Measurements from ENCODE around the gene MCTP2. TPM values are rescaled to one million over a fixed set of nuclear protein-coding genes. Genes with fewer than 3 reads are reported as not detected.

Gene MCTP2
- total RNA-seq, 2 donors from 2014 or later = 25.4 to 46.3 TPM

DNA sequence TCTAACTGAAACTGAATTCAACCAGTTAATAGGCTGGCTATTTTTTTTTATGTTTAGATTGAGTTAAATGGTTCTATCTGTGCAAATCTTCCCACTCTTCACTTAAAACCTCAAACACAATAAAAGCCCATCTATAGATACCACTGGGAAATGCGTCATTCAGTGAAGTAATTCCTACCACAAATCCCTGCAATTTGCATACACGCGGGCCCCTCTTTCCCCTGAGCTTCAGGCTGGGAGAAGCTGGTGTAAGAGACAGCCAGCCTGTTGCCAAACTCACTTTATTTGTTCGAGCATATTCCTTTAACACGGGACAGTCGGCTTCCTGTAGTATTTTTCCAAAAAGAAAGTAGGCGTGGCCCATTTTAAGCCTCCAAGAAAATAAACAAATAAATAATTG lies 26.0 kb upstream of the MCTP2 start:
- no peaks in the 10 kb centered on the region for H3K36me3 ChIP-seq
- H3K4me3 ChIP-seq = no peak overlapping the region
- TF ChIP-seq POLR2A (IDR thresholded peaks at IDR 0.05) = no peak
- TF ChIP-seq, protein P1, sequence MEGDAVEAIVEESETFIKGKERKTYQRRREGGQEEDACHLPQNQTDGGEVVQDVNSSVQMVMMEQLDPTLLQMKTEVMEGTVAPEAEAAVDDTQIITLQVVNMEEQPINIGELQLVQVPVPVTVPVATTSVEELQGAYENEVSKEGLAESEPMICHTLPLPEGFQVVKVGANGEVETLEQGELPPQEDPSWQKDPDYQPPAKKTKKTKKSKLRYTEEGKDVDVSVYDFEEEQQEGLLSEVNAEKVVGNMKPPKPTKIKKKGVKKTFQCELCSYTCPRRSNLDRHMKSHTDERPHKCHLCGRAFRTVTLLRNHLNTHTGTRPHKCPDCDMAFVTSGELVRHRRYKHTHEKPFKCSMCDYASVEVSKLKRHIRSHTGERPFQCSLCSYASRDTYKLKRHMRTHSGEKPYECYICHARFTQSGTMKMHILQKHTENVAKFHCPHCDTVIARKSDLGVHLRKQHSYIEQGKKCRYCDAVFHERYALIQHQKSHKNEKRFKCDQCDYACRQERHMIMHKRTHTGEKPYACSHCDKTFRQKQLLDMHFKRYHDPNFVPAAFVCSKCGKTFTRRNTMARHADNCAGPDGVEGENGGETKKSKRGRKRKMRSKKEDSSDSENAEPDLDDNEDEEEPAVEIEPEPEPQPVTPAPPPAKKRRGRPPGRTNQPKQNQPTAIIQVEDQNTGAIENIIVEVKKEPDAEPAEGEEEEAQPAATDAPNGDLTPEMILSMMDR (IDR thresholded peaks at IDR 0.05) = no peak
- no peak for TF ChIP-seq POLR2AphosphoS5 (IDR thresholded peaks at IDR 0.05)
- H3K4me1 ChIP-seq (replicated peaks) = no peaks in the 10 kb centered on the region
- WGBS = 55% methylated on average over 7 of the region's 7 CpGs
- no peaks in the 10 kb centered on the region for H3K27me3 ChIP-seq (replicated peaks; ENCODE audit: insufficient read depth)
- H3K9me3 ChIP-seq = no peaks in the 10 kb centered on the region
- no peak overlapping the region for H3K27ac ChIP-seq
- no peak for DNase-seq (ENCODE audit: low spot score)
- intact Hi-C loops (cut with DNase I) = no loop called here

DNA sequence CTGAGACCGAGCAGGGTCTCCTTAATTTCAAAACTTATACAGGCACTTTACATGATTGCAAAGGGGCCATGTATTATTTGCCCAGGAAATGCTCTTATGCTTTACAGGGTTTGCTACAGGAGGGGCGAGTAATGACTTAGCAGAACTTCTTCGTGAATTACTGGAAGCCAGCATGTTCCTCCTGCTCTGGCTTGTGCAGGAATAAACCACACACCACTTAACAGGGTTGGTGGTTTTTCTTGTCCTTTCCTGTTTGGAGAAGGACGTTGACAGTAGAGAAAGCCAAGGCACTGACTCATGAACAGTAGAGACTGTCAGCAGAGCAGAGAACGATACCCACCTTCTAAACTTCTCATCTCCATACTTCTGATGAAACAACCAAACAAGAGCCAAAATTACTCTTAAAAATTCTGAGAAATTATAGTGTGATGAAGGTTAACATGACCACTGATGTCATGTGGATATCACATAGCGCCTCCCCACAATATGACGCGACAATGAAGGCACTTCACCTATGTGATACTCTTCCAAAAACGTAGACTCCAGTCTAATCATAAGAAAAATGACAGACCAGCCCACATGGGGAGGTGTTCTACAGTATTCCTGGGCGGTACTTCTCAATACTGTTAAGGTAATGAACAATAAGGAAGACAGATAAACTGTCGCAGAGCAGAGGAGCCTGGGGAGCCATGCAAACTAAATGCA lies 24.7 kb upstream of the MCTP2 start:
- Histone ChIP-seq H3K9me3 (no peaks in the 10 kb centered on the region), H3K27ac (no peak overlapping the region), H3K36me3 (no peaks in the 10 kb centered on the region), H3K4me1 (replicated peaks) (no peaks in the 10 kb centered on the region), H3K27me3 (replicated peaks; ENCODE audit: insufficient read depth) (no peaks in the 10 kb centered on the region), H3K4me3 (no peak overlapping the region)
- intact Hi-C loops (cut with DNase I) = no loop called here
- 65% methylated on average over 11 of the region's 11 CpGs for WGBS
- DNase-seq (ENCODE audit: low spot score) = peak; percentile 28
- peak; percentile 54 for TF ChIP-seq POLR2AphosphoS5 (IDR thresholded peaks at IDR 0.05)
- TF ChIP-seq, protein P1 (IDR thresholded peaks at IDR 0.05) = no peak
- TF ChIP-seq POLR2A (IDR thresholded peaks at IDR 0.05) = no peak

DNA sequence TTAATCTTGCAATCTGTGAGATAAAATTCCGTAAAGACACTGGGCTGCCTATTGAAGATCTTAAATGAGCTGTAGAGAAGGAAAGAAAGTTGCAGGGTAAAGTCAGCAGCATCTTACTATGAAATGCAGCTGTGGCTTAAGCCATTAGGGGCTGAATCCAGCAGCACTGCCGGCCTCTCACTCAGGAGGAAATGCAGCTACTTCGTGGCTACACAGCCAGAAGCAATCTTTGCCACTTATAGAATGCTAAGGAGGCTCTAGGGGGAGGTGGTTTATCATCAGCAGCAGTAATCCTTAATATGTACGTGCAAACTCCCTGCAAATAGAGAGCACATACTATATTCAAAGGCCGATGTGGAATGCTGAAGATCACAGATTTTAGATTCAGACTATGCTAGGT lies 19.1 kb upstream of the MCTP2 start:
- TF ChIP-seq, protein P1 (IDR thresholded peaks at IDR 0.05) = no peak
- TF ChIP-seq POLR2A (IDR thresholded peaks at IDR 0.05) (no peak), POLR2AphosphoS5 (IDR thresholded peaks at IDR 0.05) (no peak)
- Histone ChIP-seq H3K9me3 (no peaks in the 10 kb centered on the region), H3K27ac (no peak overlapping the region), H3K36me3 (no peaks in the 10 kb centered on the region), H3K4me3 (no peak overlapping the region), H3K4me1 (replicated peaks) (no peaks in the 10 kb centered on the region), H3K27me3 (replicated peaks; ENCODE audit: insufficient read depth) (no peaks in the 10 kb centered on the region)
- DNase-seq (ENCODE audit: low spot score) = no peak
- WGBS = 74% methylated on average over 5 of the region's 5 CpGs
- intact Hi-C loops (cut with DNase I) = no loop called here

DNA sequence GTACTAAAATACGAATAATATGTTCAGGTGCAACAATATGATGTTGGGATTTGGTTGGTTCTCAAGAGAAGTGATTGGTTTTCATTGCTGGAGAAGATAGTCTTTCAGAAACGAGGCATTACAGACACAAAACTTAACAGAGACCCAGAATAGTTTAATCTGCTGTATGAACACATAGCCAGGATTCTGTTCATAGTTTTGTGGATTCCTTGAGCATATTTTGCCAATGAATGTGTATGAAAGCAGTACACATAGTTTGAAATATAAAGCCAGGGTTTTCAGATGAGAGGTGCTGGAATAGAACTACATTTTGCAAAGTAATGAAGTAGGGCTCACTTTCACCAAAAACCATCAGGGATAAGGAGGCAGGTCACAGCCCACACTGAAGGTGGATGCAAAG lies 5.7 kb upstream of the MCTP2 start:
- TF ChIP-seq POLR2A (IDR thresholded peaks at IDR 0.05) (no peak), POLR2AphosphoS5 (IDR thresholded peaks at IDR 0.05) (no peak)
- TF ChIP-seq, protein P1 (IDR thresholded peaks at IDR 0.05) = no peak
- no peak for DNase-seq (ENCODE audit: low spot score)
- 77% methylated on average over 2 of the region's 2 CpGs for WGBS
- Histone ChIP-seq H3K4me1 (replicated peaks) (no peaks in the 10 kb centered on the region), H3K36me3 (no peaks in the 10 kb centered on the region), H3K4me3 (no peak overlapping the region), H3K27me3 (replicated peaks; ENCODE audit: insufficient read depth) (no peaks in the 10 kb centered on the region), H3K9me3 (no peaks in the 10 kb centered on the region), H3K27ac (no peak overlapping the region)
- intact Hi-C loops (cut with DNase I) = no loop called here

DNA sequence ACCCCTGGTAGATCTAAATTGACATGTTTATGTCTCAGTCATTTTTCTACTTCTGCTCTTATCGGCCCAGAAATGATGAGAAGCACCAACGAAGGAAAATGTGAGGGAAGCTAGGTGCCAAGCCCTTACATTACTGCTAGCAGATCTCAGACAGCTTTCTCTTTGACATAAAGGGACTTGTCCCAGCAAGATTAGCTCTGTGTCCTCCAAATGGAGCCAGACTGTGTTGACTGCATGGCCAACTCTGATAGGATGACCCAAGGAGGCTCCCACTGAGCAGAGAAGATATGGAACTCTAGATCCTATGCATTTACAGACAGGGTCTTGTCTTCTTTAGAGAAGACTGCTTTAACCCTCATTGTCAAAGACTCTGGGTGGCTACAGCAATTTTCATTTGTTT lies 2.8 kb upstream of the MCTP2 start:
- intact Hi-C loops (cut with DNase I) = no loop called here
- no peaks in the 10 kb centered on the region for H3K4me1 ChIP-seq (replicated peaks)
- no peaks in the 10 kb centered on the region for H3K27me3 ChIP-seq (replicated peaks; ENCODE audit: insufficient read depth)
- H3K4me3 ChIP-seq = no peak overlapping the region
- TF ChIP-seq POLR2AphosphoS5 (IDR thresholded peaks at IDR 0.05) (no peak), POLR2A (IDR thresholded peaks at IDR 0.05) (no peak)
- TF ChIP-seq, protein P1 (IDR thresholded peaks at IDR 0.05) = no peak
- WGBS = 54% methylated on average over 2 of the region's 2 CpGs
- H3K27ac ChIP-seq = no peak overlapping the region
- H3K9me3 ChIP-seq = no peaks in the 10 kb centered on the region
- no peak for DNase-seq (ENCODE audit: low spot score)
- H3K36me3 ChIP-seq = no peaks in the 10 kb centered on the region
